NCI-H187 (cell line): Measurements from ENCODE around the gene KANSL3.
A peak's percentile ranks its signal among the peaks of the same experiment; 100 is the strongest.
"Not testable (repeated sequence)": the region's sequence is repeated elsewhere in the genome, so short reads cannot be mapped to it uniquely, and the experiment has no call there.

ENCODE experiments used
- DNase-seq, 2 experiments: peaks; one replicate each; lab custom pipeline; 2025; lab: John Stamatoyannopoulos, UW

KANSL3 gene

GRCh38 chr2:96654791-96655190 is 16.7 kb upstream of the KANSL3 start:
- not testable (repeated sequence) for DNase-seq

GRCh38 chr2:96651793-96652192 is 13.7 kb upstream of the KANSL3 start:
- no peak for DNase-seq

- DNase-seq = no peak
Observed at GRCh38 chr2:96649342-96649741, 11.2 kb upstream of the KANSL3 start.

GRCh38 chr2:96648306-96648930 is 10.3 kb upstream of the KANSL3 start:
- no peak for DNase-seq

- no peak for DNase-seq
Observed at GRCh38 chr2:96647681-96648080, 9.6 kb upstream of the KANSL3 start.

GRCh38 chr2:96642564-96643360 is 4.7 kb upstream of the KANSL3 start, which contains the start of gene FER1L5:
FER1L5 (plus strand) TSS chr2:96642764; CDS start chr2:96642837, 73 bp downstream.
- DNase-seq = no peak

GRCh38 chr2:96637385-96638143 is 548 bp downstream of the KANSL3 start:
- peak in 1 of 2 experiments; percentile 44 for DNase-seq

- no peak for DNase-seq
Observed at GRCh38 chr2:96636551-96637171, 1.5 kb downstream of the KANSL3 start.

GRCh38 chr2:96633641-96634040 is 4.5 kb downstream of the KANSL3 start:
- no peak for DNase-seq

- DNase-seq = no peak
Observed at GRCh38 chr2:96631804-96632435, 6.2 kb downstream of the KANSL3 start.

- no peak for DNase-seq
Observed at GRCh38 chr2:96626553-96626942, 11.6 kb downstream of the KANSL3 start.

- DNase-seq = no peak
Observed at GRCh38 chr2:96625571-96626552, 12.2 kb downstream of the KANSL3 start.

- no peak for DNase-seq
Observed at GRCh38 chr2:96623116-96623515, 15.0 kb downstream of the KANSL3 start.

- DNase-seq = peak in 1 of 2 experiments; percentile 37
Observed at GRCh38 chr2:96622544-96622943, 15.6 kb downstream of the KANSL3 start.

GRCh38 chr2:96618596-96619283 is 19.4 kb downstream of the KANSL3 start:
- DNase-seq = no peak

- no peak for DNase-seq
Observed at GRCh38 chr2:96617012-96617411, 21.1 kb downstream of the KANSL3 start.

- no peak for DNase-seq
Observed at GRCh38 chr2:96616535-96616934, 21.6 kb downstream of the KANSL3 start.

- no peak for DNase-seq
Observed at GRCh38 chr2:96616128-96616527, 22.0 kb downstream of the KANSL3 start.

- DNase-seq = no peak
Observed at GRCh38 chr2:96608469-96609455, 29.4 kb downstream of the KANSL3 start.
